Daoy (cell line): ENCODE measurements around the gene NEMP1. TPM values are rescaled to one million over a fixed set of nuclear protein-coding genes. Genes with fewer than 3 reads are reported as not detected.
A peak's percentile ranks its signal among the peaks of the same experiment; 100 is the strongest.
"Not testable (repeated sequence)": the region's sequence is repeated elsewhere in the genome, so short reads cannot be mapped to it uniquely, and the experiment has no call there.

Experiments used
- DNase-seq: peaks from one replicate; pipeline ENCODE4 v3.0.0-alpha.2; 2015; ENCODE audit warnings: low read depth
- total RNA-seq: library from RNA; depleted of rRNA; stranded (reverse); fragments of >200 nt; shearing (Covaris generic); gene quantifications from 2 replicates; pipeline ENCODE4 v1.2.3, GENCODE V29; 2014

The NEMP1 gene
- total RNA-seq, 1 experiment from 2014 or later: 34.1 TPM

GRCh38 chr12:57029457-57029856, 49.1 kb downstream of the NEMP1 start:
- no peak for DNase-seq

- no peak for DNase-seq
Measured at GRCh38 chr12:57027805-57028153, 50.8 kb downstream of the NEMP1 start.

GRCh38 chr12:57027011-57027804, 51.4 kb downstream of the NEMP1 start:
- DNase-seq: no peak

GRCh38 chr12:57025196-57025595, 53.4 kb downstream of the NEMP1 start:
- DNase-seq: no peak

- DNase-seq: not testable (repeated sequence)
Measured at GRCh38 chr12:57022324-57022723, 56.3 kb downstream of the NEMP1 start.

- no peak for DNase-seq
Measured at GRCh38 chr12:57019983-57020719, 58.4 kb downstream of the NEMP1 start.

- no peak for DNase-seq
Measured at GRCh38 chr12:57018906-57019305, 59.7 kb downstream of the NEMP1 start.

- not testable (repeated sequence) for DNase-seq
Measured at GRCh38 chr12:57018353-57018752, 60.2 kb downstream of the NEMP1 start.

GRCh38 chr12:57016348-57016747, 62.2 kb downstream of the NEMP1 start, which contains the start of gene TAC3:
TSS of gene TAC3 (minus strand) at chr12:57016529. CDS start at chr12:57015797, 732 bp downstream.
- no peak for DNase-seq

GRCh38 chr12:57012600-57013465, 65.8 kb downstream of the NEMP1 start:
- no peak for DNase-seq

GRCh38 chr12:57011438-57012424, 66.9 kb downstream of the NEMP1 start:
- DNase-seq: no peak

- no peak for DNase-seq
Measured at GRCh38 chr12:57010627-57011247, 67.9 kb downstream of the NEMP1 start.

GRCh38 chr12:57009949-57010626, 68.5 kb downstream of the NEMP1 start:
- DNase-seq: no peak

- DNase-seq: peak; percentile 41
Measured at GRCh38 chr12:57008178-57008577, 70.4 kb downstream of the NEMP1 start.

- DNase-seq: no peak
Measured at GRCh38 chr12:57006809-57007475, 71.6 kb downstream of the NEMP1 start.

- peak; percentile 80 for DNase-seq
Measured at GRCh38 chr12:57005980-57006808, 72.4 kb downstream of the NEMP1 start, which contains the start of gene ZBTB39. TSS of gene ZBTB39 (minus strand) at chr12:57006546. CDS start at chr12:57004917, 1,629 bp downstream.
